SW 1271 (cell line): ENCODE data around the gene ZNF804B.
"Not testable (repeated sequence)": the region's sequence is repeated elsewhere in the genome, so short reads cannot be mapped to it uniquely, and the experiment has no call there.

Experiments used
- DNase-seq, 2 experiments: peaks; one replicate each; lab custom pipeline; 2025; lab: John Stamatoyannopoulos, UW

The ZNF804B gene

DNA sequence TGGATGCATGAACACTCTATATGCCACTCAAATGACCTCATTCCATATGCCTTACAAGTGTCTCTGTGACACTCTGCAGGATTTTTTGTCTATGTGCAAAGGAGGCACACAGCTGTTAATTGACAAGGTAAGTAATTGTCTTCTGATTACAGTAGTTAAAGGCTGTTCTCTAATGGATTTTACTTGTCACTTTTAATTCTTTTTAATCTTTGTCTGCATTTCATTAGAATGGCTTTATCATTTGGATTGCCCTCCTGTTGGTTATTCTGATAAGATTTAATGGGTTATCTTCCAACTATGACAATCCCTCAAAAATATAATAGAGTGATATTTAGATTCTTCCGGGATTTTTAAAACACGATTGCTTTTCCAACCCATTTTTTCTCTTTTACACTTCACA, 326.1 kb downstream of the ZNF804B start:
- no peak for DNase-seq

- DNase-seq, result no peak
These were observed 332.1 kb downstream of the ZNF804B start for GRCh38 chr7:89091550-89091949.

DNA sequence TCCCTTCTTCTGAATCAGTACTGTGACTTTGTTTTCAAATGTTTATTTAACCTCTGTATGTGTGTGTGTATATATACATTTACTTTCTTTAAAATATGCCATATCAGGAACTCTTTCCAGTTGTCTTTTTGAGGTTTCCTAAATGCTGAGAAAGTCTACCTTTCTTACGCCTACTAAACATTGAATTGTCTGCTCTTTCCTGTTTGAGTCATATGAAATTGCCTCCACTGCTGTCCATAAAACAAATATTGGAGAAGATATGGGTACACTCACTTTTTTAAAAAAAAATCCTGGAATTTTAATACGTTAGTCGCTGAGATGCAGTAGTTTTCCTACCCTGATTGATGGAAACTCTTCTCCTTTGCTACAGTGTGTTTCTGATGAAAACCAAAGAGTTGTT, 334.8 kb downstream of the ZNF804B start:
- DNase-seq, result no peak

DNA sequence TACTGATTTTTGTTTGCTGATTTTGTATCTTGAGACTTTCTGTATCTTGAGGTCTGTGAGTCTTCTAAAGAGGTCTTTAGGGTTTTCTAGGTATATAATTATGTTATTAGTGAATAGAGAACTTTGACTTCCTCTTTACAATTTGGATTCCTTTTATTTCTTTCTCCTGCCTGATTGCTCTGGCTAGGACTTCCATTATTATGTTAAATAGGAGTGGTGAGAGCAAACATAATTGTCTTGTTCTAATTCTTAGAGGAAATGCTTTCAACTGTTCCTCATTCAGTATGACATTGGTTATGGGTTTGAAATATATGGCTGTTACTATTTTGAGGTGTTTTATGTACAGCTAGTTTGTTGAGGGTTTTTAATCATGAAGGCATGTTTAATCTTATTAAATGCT, 344.1 kb downstream of the ZNF804B start:
- no peak for DNase-seq

DNA sequence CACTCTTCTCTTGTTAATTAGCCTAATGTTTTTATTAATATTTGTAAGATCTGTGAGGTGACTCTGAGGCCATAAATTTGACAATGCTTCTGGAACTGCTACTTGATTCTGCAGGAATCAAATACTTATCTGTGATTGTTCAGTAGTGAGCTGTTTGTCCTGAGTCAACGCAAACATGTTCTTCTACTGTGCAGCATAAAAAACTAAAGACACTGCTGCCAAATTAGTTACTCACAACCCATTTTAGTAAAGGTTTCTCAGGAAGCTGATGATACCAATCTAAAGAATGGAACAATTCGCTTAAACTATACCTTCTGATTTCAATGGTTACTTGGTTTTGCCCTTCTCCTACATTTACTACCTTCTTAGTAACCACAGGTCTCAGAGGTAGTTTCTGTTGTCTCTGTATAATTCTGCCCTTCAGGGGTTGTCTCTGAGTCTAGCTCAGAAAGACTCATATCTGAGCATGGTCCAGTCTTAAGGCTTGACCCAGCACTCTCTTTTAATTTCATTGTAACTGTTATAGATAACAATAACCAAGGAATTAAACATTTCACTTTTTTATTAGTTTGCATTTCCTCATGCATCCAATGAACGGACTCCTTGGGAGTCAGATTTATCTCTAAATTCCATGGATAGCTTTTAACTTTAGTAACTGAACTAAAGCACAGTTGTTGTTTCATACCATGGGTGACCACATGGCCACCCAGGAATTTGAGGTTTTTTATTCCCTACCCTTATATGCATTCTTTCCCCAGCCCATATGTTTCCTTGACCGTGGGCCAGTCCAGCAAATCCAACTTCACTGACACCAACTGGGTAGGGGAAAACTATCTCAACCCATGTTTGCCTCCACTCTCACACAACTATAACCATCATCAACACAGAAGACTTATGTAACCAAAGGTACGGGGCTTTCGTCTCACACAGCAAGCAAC, 345.5 kb downstream of the ZNF804B start:
- no peak for DNase-seq

DNA sequence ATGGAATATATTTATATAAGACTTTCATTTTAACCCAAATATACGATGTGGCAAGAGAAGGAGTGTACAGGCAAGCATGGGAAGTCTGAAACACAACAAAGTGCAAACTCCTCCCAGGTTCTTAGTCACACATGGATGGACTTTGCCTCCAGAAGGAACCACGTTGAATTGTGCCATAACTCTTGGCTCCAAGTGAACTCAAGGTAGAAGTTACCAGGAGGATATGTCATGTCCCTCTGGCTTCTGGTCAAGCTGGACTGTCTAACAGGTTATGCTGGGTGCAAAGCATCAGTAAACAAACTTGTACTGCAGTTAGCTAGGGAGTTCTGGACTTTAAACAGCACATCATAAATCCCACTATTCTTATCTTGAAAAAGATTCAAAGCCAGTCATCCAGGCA, 364.4 kb downstream of the ZNF804B start:
- DNase-seq, result no peak

- no peak for DNase-seq
These were observed 370.3 kb downstream of the ZNF804B start for GRCh38 chr7:89129600-89130375.

DNA sequence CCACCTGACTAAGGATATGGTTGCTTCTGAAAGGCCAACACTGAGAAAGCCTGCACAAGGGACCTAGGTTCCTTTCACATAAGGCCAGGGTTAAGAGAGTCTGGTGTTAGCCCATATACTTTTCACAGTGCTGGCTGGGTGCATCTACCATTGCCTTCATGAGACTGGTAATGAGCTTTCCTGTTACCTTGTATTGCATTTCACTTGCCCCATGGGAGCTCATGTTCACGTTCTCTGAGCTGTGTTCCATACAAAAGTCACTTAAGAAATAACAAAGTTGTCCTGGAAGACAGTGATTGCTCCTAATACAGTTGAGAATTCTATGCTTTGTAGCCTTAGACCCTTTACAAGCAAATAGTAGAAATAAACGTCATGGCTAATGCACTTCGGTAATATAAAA, 373.9 kb downstream of the ZNF804B start:
- no peak for DNase-seq

DNA sequence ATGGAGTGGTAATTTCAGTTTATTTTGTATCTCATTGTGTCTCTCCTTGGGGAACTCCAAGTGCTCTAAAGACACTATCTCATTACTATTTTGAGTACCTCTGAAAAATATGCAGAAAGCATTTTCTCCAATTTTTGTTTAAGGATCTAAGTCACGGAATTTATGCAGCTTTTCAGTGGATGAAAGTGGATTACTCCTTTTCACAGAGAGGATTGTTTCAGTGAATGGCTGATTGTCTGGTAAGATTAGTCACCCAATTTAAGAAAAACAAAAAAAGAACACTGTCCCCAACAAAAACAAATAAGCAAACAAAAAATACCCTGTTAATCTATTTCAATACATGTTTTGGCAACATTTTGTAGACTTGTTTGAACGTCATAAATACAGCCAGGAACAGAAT, 374.3 kb downstream of the ZNF804B start:
- no peak for DNase-seq

- no peak for DNase-seq
These were observed 386.3 kb downstream of the ZNF804B start for GRCh38 chr7:89145801-89146200.

DNA sequence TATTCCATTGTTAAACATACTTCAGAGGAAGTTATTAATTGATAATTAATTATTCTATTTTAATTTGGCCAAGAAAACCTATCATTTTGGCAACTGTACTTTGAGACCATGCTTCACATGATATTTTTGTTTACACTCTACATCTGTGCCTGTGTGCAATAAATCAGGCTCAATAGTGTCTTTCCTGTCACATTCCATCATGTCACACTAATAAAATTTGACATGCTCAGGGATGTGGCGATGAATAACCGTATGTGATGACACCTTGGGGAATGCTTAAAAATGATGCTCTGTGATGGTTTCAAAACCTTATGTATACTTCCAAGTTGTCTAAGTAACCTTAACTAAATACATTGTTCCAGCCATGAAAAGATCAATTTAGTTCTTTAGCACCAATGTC, 400.6 kb downstream of the ZNF804B start:
- DNase-seq, result no peak

DNA sequence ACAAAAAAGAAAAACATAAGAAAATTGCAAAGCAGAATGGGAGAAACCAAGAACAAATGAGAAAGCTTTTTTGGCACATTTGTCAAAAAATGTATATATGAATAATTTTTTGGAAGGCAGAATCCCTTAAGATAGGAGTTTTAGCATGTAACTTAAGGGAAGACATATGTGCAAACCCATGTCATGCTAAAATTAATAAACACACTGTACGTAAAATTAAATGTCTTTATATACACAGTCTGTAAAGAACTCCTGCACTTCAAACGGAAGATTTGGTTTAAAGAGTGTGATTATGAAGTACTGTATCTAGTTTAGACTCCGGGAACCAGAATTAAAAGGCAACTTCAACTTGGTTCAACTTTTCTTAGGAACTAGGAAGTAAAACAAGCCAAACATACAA, 405.9 kb downstream of the ZNF804B start:
- no peak for DNase-seq

DNA sequence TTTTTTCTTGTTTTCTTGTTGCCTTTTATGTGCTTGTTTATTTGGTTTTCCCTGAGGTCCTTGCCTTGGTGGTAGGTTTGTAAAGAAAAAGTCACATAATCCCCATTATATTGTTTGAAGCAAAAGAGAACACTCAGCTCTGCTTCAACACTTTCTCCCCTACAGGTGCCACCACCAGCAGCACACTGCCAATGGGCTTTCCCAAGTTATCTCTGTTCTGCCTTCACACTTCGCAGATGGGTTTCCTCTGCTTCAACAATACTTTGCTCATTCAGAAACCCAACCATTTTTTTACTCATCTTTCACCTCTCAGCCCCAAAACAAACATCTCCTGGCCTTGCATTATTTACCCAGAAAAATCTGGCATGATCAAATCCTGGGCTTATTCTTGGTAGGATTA, 411.1 kb downstream of the ZNF804B start:
- DNase-seq, result no peak

DNA sequence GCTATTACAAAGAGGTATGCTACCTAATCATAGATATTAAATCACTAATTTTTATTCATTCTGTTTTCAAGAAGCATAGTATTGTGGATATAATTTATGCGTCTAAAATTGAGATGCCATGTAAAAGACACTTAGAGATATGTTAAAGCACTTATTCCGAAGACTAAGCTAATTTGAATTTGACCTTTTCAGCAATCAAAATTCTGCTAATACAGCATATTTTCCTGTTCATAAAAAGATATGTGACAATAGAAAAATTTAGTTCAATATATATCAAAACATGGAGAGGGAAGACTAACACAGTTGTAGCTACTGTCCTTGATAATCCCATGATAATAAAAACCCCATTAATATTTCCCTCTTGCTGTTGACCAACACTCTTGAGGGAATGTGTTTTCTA, 422.6 kb downstream of the ZNF804B start:
- DNase-seq, result no peak

DNA sequence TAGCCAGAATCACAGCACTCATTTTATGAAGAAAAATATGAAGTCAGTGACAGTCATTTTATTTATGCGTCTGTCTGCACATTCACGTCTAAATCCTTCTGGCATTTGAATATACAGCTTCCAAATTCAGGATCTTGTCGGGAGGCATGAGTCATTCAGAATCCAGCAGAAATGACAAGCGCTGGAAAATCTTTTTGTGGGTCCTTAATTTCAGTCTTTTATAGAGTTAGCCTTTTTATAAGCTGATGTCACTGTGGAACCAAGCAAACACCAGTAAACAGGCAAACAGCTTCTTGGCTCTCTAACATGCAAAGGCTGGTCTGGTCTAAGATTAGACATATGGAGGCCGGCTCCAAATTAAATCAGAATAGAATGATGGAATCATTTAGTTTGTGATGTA, 424.2 kb downstream of the ZNF804B start:
- no peak for DNase-seq

DNA sequence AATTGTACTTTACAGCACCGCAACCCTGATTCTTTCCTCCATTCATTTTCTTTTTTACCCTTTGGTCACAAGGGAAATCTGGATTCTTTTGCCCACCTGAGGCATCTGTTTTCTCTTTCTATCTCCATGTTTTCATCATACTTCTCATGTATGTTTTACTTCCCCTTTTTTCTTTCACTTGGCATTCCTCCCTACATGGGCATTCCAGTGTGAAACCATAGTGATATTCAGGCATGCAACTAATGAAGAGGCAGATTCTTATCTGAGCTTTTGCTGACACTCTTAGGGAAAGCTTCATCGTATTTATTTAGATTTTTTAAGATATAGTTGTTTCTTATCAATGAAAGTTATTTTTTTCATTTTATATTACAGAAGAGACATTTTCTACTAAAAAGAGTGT, 441.3 kb downstream of the ZNF804B start:
- DNase-seq, result no peak

DNA sequence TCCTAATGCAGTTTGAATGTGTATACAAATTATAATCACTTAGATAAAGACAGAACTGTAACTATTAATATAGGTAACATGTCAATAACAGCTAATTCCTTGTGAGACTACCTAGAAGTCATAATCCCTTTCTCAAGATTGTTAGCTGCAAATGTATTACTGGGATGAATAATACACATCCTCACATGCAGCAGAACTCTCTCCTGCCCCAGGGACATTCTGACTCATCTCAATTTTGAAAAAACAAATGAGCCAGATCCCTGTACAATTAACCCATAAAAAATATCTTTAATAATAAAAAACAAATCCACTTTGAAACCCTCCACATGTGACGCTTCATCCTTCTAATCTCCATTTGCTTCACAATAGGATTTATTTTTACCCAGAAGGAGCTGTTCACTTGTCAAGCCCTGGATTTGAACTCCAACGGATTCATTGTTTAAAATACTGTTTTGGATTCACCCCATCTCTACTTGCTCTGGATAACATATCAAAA, 464.4 kb downstream of the ZNF804B start:
- no peak for DNase-seq

- DNase-seq, result not testable (repeated sequence)
These were observed 469.2 kb downstream of the ZNF804B start for GRCh38 chr7:89228688-89229171.

DNA sequence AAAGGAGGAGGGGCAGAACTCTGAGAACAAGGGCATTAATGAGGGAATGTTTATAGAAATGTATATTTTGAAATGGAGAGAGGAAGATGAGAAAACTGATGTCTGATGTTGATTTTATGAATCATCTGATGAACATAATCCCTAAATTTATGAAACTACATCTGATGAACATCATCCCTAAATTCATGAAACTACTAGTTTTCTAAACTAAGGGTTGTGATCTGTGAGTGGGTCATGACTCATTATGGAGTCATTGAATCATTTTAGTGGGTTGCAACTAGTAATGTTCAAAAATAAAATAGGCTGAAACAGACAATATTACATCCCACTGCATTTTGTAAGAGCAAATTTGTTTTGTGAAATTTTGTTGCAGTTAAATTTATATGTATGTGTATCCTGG, 478.7 kb downstream of the ZNF804B start:
- DNase-seq, result no peak

GRCh38 chr7:89246196-89246595, 486.7 kb downstream of the ZNF804B start:
- DNase-seq, result no peak

- no peak for DNase-seq
These were observed 487.7 kb downstream of the ZNF804B start for GRCh38 chr7:89247207-89247606.

DNA sequence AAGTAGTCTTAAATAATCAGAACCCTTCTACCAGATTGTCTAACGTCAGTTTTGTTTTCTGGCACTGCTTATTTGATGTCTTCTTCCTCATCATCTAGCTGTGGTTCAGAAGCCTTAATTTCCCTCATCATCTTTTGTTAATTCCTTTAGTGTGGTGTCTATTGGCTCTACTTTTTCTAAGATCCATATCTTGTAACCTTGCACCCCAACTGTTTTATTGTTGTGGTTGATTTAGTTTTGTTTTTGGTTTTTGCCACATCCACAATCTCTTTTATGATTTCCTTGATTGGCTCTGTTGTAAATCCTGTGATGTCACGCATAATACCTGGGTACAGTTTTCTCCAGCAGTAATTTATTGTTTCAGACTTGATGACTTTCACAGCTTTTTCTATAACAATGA, 499.6 kb downstream of the ZNF804B start:
- no peak for DNase-seq

- no peak for DNase-seq
These were observed 504.6 kb downstream of the ZNF804B start for GRCh38 chr7:89264126-89264525.
